PC-9 (cell line): ENCODE data around the gene AMER3.

ENCODE experiments used
- CTCF ChIP-seq: fragments of 200-600 bp; sonication (generic); conservative IDR thresholded peaks from 2 replicates; pipeline ENCODE4 v1.6.1; 2017; ENCODE audit warnings: mixed run types, antibody characterized with exemption, mild to moderate bottlenecking, moderate library complexity
- EZH2 ChIP-seq: fragments of 200-600 bp; sonication (generic); IDR thresholded peaks from 2 replicates; pipeline ENCODE4 v1.8.0; 2017; ENCODE audit warnings: antibody characterized with exemption, low read depth

DNA sequence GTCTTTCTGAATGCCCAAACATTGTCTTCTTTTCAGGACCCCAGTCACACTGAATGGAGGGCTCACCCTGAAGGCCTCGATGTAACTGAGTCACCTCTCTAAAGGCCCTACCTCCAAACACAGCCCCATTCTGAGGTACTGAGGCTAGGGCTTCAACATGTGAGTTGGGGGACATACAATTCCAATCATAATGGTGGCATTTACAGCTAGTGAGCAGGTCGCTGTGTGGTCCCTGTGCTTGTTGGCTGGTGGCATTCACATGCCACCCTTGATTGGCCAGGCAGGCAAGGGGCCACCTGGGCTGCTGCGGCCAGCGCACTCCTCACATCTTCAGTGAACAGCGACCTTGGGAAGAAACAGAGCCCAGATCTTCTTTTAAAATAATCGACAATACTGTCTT, 30.7 kb downstream of the AMER3 start:
- TF ChIP-seq CTCF (no peak), EZH2 (no peak)
